ENCODE data around the gene TCOF1. TPM values are rescaled to one million over a fixed set of nuclear protein-coding genes. Genes with fewer than 3 reads are reported as not detected.
"Not testable (repeated sequence)": the region's sequence is repeated elsewhere in the genome, so short reads cannot be mapped to it uniquely, and the experiment has no call there.

The TCOF1 gene
- total and polyA plus RNA-seq, 8 donors = 8.7 to 19.9 (median 13.7) TPM

- FAIRE-seq (no peak), ATAC-seq (peak; percentile 48 to 77 (median 72)), DNase-seq (peak; percentile 59 to 87 (median 64))
- Histone ChIP-seq H3K9me3 (no peaks in the 10 kb centered on the region), H3K27ac (peak within 1 kb of the TSS; percentile 49 to 94 (median 82)), H3K36me3 (no peaks in the 10 kb centered on the region), H3K4me3 (peak within 1 kb of the TSS; percentile 18 to 47 (median 32)), H3K4me1 (peaks cover 0 to 6% (median 0%) of the 10 kb centered on the region in 3 donors), H3K27me3 (no peaks in the 10 kb centered on the region)
- intact Hi-C loops (cut with DNase I) = no loop called here
- WGBS, 2 donors = 36% methylated on average over 20 of the region's 20 CpGs
- no peak for TF ChIP-seq CTCF (IDR thresholded peaks at IDR 0.05)
Measured at GRCh38 chr5:150412319-150413175, 55.0 kb downstream of the TCOF1 start, which contains the start of gene CD74. TSS of gene CD74 (minus strand) at chr5:150412910. CDS start at chr5:150412749, 161 bp downstream.

GRCh38 chr5:150413176-150413901, 55.8 kb downstream of the TCOF1 start:
- H3K27ac ChIP-seq = peak overlapping the region; percentile 49 to 94 (median 82)

GRCh38 chr5:150413902-150414790, 56.6 kb downstream of the TCOF1 start:
- H3K27me3 ChIP-seq; H3K9me3 ChIP-seq; H3K4me3 ChIP-seq; intact Hi-C loops (cut with DNase I); H3K36me3 ChIP-seq; FAIRE-seq; ATAC-seq; H3K4me1 ChIP-seq; DNase-seq: not testable (repeated sequence)
- peak overlapping the region in 3 of 4 donors; percentile 75 to 94 (median 89) for H3K27ac ChIP-seq
- WGBS, 2 donors = 82 to 91% methylated on average over 16 of the region's 16 CpGs

More at GRCh38 chr5:150413176-150413901, 55.8 kb downstream of the TCOF1 start:
- no peaks in the 10 kb centered on the region for H3K9me3 ChIP-seq
- no peaks in the 10 kb centered on the region for H3K36me3 ChIP-seq
- WGBS, 2 donors = 68 to 69% methylated on average over 12 of the region's 12 CpGs
- H3K4me1 ChIP-seq = peaks cover 0 to 6% (median 0%) of the 10 kb centered on the region in 3 donors
- DNase-seq = no peak
- ATAC-seq = no peak
- intact Hi-C loops (cut with DNase I) = no loop called here
- H3K4me3 ChIP-seq = peak overlapping the region in 2 of 4 donors; percentile 18 to 47
- no peak for TF ChIP-seq CTCF (IDR thresholded peaks at IDR 0.05)
- FAIRE-seq = no peak
- no peaks in the 10 kb centered on the region for H3K27me3 ChIP-seq

GRCh38 chr5:150419630-150420270, 62.3 kb downstream of the TCOF1 start:
- H3K9me3 ChIP-seq = no peaks in the 10 kb centered on the region
- no peak for DNase-seq
- no peaks in the 10 kb centered on the region for H3K27me3 ChIP-seq
- intact Hi-C loops (cut with DNase I) = no loop called here
- WGBS, 2 donors = 81 to 94% methylated on average over 7 of the region's 7 CpGs
- no peak overlapping the region for H3K27ac ChIP-seq
- H3K36me3 ChIP-seq = no peaks in the 10 kb centered on the region
- H3K4me1 ChIP-seq = no peaks in the 10 kb centered on the region
- H3K4me3 ChIP-seq = no peak overlapping the region
- FAIRE-seq = no peak
- no peak for TF ChIP-seq CTCF (IDR thresholded peaks at IDR 0.05)
- ATAC-seq = no peak

Measured in pancreas (tissue), 10 donors.